Measurements from ENCODE around the gene SPARCL1.

- TF ChIP-seq CTCF (IDR thresholded peaks at IDR 0.05 in 2 of 3, conservative IDR thresholded peaks at IDR 0.05 in 1 of 3; ENCODE audit: insufficient read depth in 2 of 3, low read depth in 1 of 3, low read length in 3 of 3) (no peak), ZNF354B (CRISPR knock-in tag; IDR thresholded peaks at IDR 0.05) (no peak), PKNOX1 (IDR thresholded peaks at IDR 0.05) (no peak), ELF4 (CRISPR knock-in tag; IDR thresholded peaks at IDR 0.05) (no peak), CCNT2 (IDR thresholded peaks at IDR 0.05; ENCODE audit: borderline replicate concordance, extremely low read depth, insufficient read length, low read depth, low read length) (no peak), CBFB (CRISPR knock-in tag; IDR thresholded peaks at IDR 0.05) (no peak), GATAD2A (IDR thresholded peaks at IDR 0.05) (no peak), ZHX1 (conservative IDR thresholded peaks at IDR 0.05; ENCODE audit: low read length) (no peak), TEAD1 (CRISPR knock-in tag; IDR thresholded peaks at IDR 0.05) (no peak), MLLT1 (IDR thresholded peaks at IDR 0.05) (no peak)
Observed at GRCh38 chr4:87517621-87518020, 11.6 kb downstream of the SPARCL1 start.

All from K562 (cell line).